ENCODE data around the gene TUBB1. TPM values are rescaled to one million over a fixed set of nuclear protein-coding genes. Genes with fewer than 3 reads are reported as not detected.

The TUBB1 gene
- total RNA-seq, 1 donor from 2014 or later: not detected

- Histone ChIP-seq H3K4me1 (no peaks in the 10 kb centered on the region), H3K27me3 (no peaks in the 10 kb centered on the region), H3K27ac (peak overlapping the region in 1 of 2 donors; percentile 2), H3K36me3 (peaks cover 83 to 94% of the 10 kb centered on the region in 2 donors), H3K4me3 (no peak overlapping the region), H3K9me3 (no peaks in the 10 kb centered on the region)
- intact Hi-C loops (cut with DNase I): loop anchor here (5.0 kb wide), 1 partner anchor 942 kb away; no protein-coding TSS in a partner anchor
- DNase-seq (ENCODE audit: low spot score in 2 of 2): no peak
- TF ChIP-seq CTCF (IDR thresholded peaks at IDR 0.05): no peak
These were observed 23.6 kb upstream of the TUBB1 start for GRCh38 chr20:58995461-58996225.

GRCh38 chr20:58996226-58996611 is 23.0 kb upstream of the TUBB1 start:
- intact Hi-C loops (cut with DNase I): loop anchor here (5.0 kb wide), 1 partner anchor 941 kb away; no protein-coding TSS in a partner anchor
- peaks cover 83 to 94% of the 10 kb centered on the region in 2 donors for H3K36me3 ChIP-seq
- no peaks in the 10 kb centered on the region for H3K27me3 ChIP-seq

GRCh38 chr20:58997141-58997770 is 22.0 kb upstream of the TUBB1 start:
- no peak for TF ChIP-seq CTCF (IDR thresholded peaks at IDR 0.05)
- H3K4me3 ChIP-seq: no peak overlapping the region
- H3K27ac ChIP-seq: no peak overlapping the region
- no peaks in the 10 kb centered on the region for H3K27me3 ChIP-seq
- intact Hi-C loops (cut with DNase I): loop anchor here (5.0 kb wide), 1 partner anchor 940 kb away; no protein-coding TSS in a partner anchor
- H3K4me1 ChIP-seq: no peaks in the 10 kb centered on the region
- no peaks in the 10 kb centered on the region for H3K9me3 ChIP-seq
- H3K36me3 ChIP-seq: peaks cover 85 to 96% of the 10 kb centered on the region in 2 donors
- DNase-seq (ENCODE audit: low spot score in 2 of 2): no peak

More at GRCh38 chr20:58996226-58996611, 23.0 kb upstream of the TUBB1 start:
- H3K4me3 ChIP-seq: no peak overlapping the region
- no peak overlapping the region for H3K27ac ChIP-seq
- no peaks in the 10 kb centered on the region for H3K4me1 ChIP-seq
- H3K9me3 ChIP-seq: no peaks in the 10 kb centered on the region
- no peak for DNase-seq (ENCODE audit: low spot score in 2 of 2)
- no peak for TF ChIP-seq CTCF (IDR thresholded peaks at IDR 0.05)

GRCh38 chr20:58998656-58999055 is 20.6 kb upstream of the TUBB1 start:
- Histone ChIP-seq H3K9me3 (no peaks in the 10 kb centered on the region), H3K27me3 (no peaks in the 10 kb centered on the region), H3K27ac (no peak overlapping the region), H3K36me3 (peaks cover 72 to 83% of the 10 kb centered on the region in 2 donors), H3K4me3 (no peak overlapping the region), H3K4me1 (no peaks in the 10 kb centered on the region)
- no peak for TF ChIP-seq CTCF (IDR thresholded peaks at IDR 0.05)
- no peak for DNase-seq (ENCODE audit: low spot score in 2 of 2)
- intact Hi-C loops (cut with DNase I): loop anchor here (5.0 kb wide), 1 partner anchor 939 kb away; no protein-coding TSS in a partner anchor

GRCh38 chr20:59000326-59000725 is 18.9 kb upstream of the TUBB1 start:
- no peak for DNase-seq (ENCODE audit: low spot score in 2 of 2)
- Histone ChIP-seq H3K4me1 (peaks cover 7 to 8% of the 10 kb centered on the region in 2 donors), H3K27me3 (no peaks in the 10 kb centered on the region), H3K9me3 (no peaks in the 10 kb centered on the region), H3K27ac (no peak overlapping the region), H3K36me3 (peaks cover 59 to 66% of the 10 kb centered on the region in 2 donors), H3K4me3 (no peak overlapping the region)
- intact Hi-C loops (cut with DNase I): no loop called here
- TF ChIP-seq CTCF (IDR thresholded peaks at IDR 0.05): no peak

Measured in ascending aorta (tissue), 2 donors.